WERI-Rb-1 (cell line): ENCODE results near the gene STAT3.

Experiments
- DNase-seq: peaks from one replicate; pipeline ENCODE4 v3.0.0-alpha.2; 2020
- H3K27ac ChIP-seq: fragments of 250-450 bp; sonication (Bioruptor Pico); 2 replicates; pipeline ENCODE4 v1.5.1; 2020; ENCODE audit warnings: mild to moderate bottlenecking, moderate library complexity
- H3K27me3 ChIP-seq: fragments of 250-450 bp; sonication (Bioruptor Pico); 2 replicates; pipeline ENCODE4 v1.5.1; 2021; ENCODE audit warnings: mild to moderate bottlenecking, low read depth, moderate library complexity; ENCODE audit not compliant: insufficient read depth, severe bottlenecking
- H3K36me3 ChIP-seq: fragments of 250-450 bp; sonication (Bioruptor Pico); 2 replicates; pipeline ENCODE4 v1.5.1; 2020; ENCODE audit warnings: mild to moderate bottlenecking, moderate library complexity
- H3K4me3 ChIP-seq: 2 replicates; pipeline ENCODE4 v1.5.1; 2011; ENCODE audit warnings: low read depth, mild to moderate bottlenecking, control low read depth, low read length
- H3K9me3 ChIP-seq: fragments of 250-450 bp; sonication (Bioruptor Pico); 2 replicates; pipeline ENCODE4 v1.5.1; 2021; ENCODE audit warnings: mild to moderate bottlenecking, moderate library complexity; ENCODE audit not compliant: severe bottlenecking
- CTCF ChIP-seq: IDR thresholded peaks from 2 replicates; pipeline ENCODE4 v1.5.1; 2011; ENCODE audit warnings: low read depth, mild to moderate bottlenecking, control low read depth, inconsistent platforms, low read length

Gene STAT3

GRCh38 chr17:42287977-42288802, 100.1 kb downstream of the STAT3 start, which contains the start of gene STAT5A:
Gene STAT5A, plus strand, starts transcription at chr17:42288498. Its CDS starts 914 bp downstream, at chr17:42289412.
- H3K36me3 ChIP-seq = no peaks in the 10 kb centered on the region
- H3K4me3 ChIP-seq = no peak within 1 kb of the TSS
- DNase-seq = no peak
- no peak for TF ChIP-seq CTCF
- H3K9me3 ChIP-seq = no peaks in the 10 kb centered on the region
- no peaks in the 10 kb centered on the region for H3K27me3 ChIP-seq
- no peak within 1 kb of the TSS for H3K27ac ChIP-seq

- Histone ChIP-seq H3K36me3 (no peaks in the 10 kb centered on the region), H3K27ac (no peak overlapping the region), H3K4me3 (no peak overlapping the region), H3K9me3 (no peaks in the 10 kb centered on the region), H3K27me3 (no peaks in the 10 kb centered on the region)
- TF ChIP-seq CTCF = no peak
- DNase-seq = peak; percentile 6
Observed at GRCh38 chr17:42287305-42287976, 100.8 kb downstream of the STAT3 start.

- no peaks in the 10 kb centered on the region for H3K9me3 ChIP-seq
- H3K27me3 ChIP-seq = no peaks in the 10 kb centered on the region
- no peak overlapping the region for H3K27ac ChIP-seq
- peak; percentile 5 for DNase-seq
- H3K36me3 ChIP-seq = no peaks in the 10 kb centered on the region
- no peak for TF ChIP-seq CTCF
- H3K4me3 ChIP-seq = no peak overlapping the region
Observed at GRCh38 chr17:42286411-42287221, 101.6 kb downstream of the STAT3 start.

- peak; percentile 4 for DNase-seq
- no peaks in the 10 kb centered on the region for H3K9me3 ChIP-seq
- no peaks in the 10 kb centered on the region for H3K27me3 ChIP-seq
- H3K4me3 ChIP-seq = no peak overlapping the region
- no peak for TF ChIP-seq CTCF
- no peaks in the 10 kb centered on the region for H3K36me3 ChIP-seq
- no peak overlapping the region for H3K27ac ChIP-seq
Observed at GRCh38 chr17:42285346-42286050, 102.7 kb downstream of the STAT3 start.

- Histone ChIP-seq H3K27me3 (no peaks in the 10 kb centered on the region), H3K4me3 (no peak overlapping the region), H3K9me3 (no peaks in the 10 kb centered on the region), H3K36me3 (no peaks in the 10 kb centered on the region), H3K27ac (no peak overlapping the region)
- peak; percentile 35 for DNase-seq
- TF ChIP-seq CTCF = no peak
Observed at GRCh38 chr17:42284566-42284965, 103.7 kb downstream of the STAT3 start.
